GM19193 (cell line): ENCODE measurements around the gene SLC35F4.

Experiments used
- POLR2A ChIP-seq: IDR thresholded peaks from 4 replicates; pipeline ENCODE4 v1.6.1; 2011; ENCODE audit not compliant: insufficient read depth, insufficient read length; ENCODE audit errors: extremely low read depth

The SLC35F4 gene

DNA sequence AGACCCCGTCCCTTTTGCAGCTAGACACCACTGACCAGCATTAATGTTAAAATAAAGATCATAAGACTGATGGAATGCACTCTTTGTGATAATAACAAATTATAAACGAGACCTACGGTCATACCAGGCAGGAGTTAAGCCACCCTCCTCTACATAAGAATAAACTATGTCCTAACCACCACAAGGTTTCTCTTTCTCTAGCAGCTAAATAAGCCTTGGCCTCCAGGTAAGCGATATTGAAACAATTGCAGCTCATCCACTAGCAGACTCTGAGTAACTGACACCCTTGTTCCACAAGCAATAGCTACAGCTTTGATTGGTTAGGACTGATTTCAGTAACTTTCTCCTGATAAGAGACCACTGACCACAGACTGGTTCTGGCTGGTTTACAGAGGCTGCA lies 228.0 kb downstream of the SLC35F4 start:
- no peak for TF ChIP-seq POLR2A

DNA sequence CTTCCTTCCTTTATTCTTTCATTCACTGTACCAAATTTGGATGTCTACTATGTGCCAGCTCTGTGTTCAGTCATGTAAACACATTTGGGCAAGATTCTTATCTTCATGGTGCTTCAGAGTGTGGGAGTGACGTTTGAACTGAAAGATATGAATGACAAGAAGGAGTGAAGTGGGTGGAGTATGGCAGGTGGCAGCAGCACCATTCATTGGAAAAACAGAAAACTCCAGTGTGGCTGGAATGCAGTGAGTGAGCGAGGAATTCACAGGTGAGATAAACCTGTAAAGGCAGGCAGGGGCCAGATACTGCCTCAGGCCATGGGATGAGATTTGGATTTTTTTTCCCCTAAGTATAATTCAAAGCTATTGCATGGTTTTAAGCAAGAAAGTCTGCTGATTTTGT lies 231.6 kb downstream of the SLC35F4 start:
- no peak for TF ChIP-seq POLR2A

DNA sequence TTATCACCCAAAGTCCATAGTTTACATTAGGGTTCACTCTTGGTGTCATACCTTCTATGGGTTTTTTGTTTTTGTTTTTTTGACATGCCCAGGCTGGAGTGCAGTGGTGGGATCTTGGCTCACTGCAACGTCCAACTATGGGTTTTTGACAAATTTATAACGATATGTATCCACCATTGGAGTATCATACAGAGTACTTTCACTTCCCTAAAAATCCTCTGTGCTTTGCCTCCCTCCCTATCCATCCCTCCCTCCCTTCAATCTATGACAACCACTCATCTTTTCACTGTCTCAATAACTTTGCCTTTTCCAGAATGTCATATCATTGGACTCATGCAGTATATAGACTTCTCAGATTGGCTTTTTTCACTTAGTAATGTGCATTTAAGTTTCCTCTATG lies 233.2 kb downstream of the SLC35F4 start:
- TF ChIP-seq POLR2A: no peak

DNA sequence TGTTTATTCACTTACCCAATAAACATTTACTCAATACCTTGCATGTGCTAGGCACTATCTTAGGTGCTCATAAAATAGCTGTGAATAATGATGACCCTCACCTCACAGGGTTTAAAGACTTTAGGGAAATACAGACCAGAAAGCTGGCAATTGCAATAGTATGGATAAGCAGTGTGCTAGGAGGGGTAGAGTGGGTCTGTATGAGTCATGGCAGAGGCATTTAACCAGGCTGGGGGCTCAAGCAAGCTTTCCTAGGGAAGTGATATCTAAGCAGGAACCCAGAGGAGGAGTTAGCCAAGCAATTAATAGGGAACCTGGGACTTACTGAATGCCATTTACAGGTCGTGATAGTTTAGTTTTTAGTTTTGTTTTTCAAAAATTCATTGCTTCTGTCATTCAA lies 248.4 kb downstream of the SLC35F4 start:
- no peak for TF ChIP-seq POLR2A

DNA sequence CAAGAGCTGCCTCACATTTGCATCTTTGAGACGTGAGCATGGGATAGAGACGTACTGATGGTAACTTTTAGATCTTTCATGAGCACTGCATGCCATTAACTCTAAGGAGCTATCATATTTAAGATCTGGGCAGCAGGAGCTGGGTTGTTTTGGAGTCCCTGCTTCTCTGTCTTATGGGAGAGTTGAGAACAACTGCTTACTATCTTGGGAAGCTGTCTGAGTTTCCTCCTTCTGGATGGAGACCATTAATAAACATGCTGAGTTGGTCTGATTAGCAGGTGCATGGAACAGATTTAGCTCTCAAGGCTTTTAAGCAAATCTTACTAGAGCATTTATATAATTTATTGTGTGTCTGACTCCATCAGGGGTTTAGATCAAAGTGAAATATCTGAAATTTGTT lies 252.9 kb downstream of the SLC35F4 start:
- no peak for TF ChIP-seq POLR2A

DNA sequence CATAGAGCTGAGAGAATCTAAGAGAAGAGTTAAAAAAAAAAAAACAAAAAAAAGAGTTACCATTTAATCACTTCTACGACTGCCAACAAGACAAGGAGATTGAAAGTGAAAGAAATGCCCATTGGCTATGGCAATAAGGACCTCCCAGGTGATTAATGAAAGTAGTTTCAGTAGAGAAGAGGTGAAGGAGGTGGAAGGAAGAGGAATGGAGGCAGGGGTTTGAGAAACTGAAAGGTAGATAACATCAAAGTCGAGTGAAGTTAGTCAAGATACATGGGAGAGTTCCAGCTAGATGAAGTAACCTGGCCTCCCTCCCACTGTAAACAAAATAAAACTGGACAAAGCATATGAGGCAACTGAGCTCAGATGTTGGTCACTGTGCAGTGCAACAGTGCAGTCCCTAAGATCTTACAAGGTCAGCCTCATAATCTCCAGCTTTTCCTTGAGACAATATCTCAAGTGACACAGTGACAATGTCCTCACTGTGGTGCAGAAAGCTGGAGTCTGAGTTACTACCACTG lies 254.3 kb downstream of the SLC35F4 start:
- TF ChIP-seq POLR2A: no peak

DNA sequence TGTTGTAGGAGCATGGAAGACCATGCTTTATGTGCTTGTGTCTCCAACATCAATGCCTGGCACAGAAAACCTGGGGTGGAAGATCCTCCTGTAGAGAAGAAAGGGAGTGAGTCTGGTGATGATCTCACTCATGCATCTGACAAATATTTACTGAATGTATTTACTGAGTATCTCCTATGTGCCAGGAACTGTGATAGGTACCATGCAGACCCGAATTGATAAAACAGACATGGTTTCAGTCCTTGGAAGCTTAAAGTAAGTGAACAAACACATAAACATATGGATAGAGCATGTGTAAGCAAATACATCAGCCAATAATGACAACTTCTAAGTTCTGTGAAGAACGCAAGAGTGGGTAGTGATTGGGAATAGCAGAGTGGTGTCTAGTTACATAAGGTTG lies 255.3 kb downstream of the SLC35F4 start:
- no peak for TF ChIP-seq POLR2A

DNA sequence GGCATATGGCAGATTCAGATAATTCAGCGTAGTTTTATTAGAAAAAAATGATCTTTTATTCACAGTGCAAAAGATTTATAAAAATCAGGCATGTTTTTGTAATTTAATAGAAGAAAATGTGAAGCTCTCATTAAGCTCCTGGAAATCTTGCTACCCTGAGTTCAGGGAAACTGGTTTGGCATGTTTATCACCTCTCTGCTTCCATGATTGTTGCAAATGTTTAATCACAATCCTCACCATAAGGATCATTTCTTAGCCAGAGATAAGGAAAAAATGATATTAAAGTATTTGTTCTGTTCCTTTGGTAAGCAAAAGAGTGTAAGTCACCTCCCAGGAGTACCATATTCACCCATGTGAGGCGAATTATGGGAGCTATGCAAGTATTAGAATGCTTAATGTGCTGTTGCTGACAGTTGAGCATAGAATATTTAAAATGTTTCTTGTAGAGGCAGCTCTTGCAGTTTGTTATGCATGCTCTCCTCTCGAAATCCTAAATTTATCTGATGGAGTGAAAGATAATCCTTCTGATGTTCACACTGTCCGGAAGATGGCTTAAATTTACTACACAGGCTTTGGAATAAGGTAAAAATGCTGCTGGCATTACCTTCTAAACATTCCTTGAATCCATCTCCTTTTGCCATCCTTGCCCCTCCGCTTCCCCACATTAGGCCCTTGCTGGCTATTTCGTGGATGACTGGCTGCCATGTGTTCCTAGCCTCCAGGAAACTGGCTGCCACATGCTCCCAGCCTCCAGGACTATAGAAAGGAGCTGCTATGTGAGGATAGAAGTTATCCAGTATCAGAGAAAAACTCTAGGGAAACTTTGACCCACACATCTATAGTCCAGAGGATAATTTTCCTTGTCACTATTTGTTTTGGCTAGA lies 256.5 kb downstream of the SLC35F4 start:
- no peak for TF ChIP-seq POLR2A

DNA sequence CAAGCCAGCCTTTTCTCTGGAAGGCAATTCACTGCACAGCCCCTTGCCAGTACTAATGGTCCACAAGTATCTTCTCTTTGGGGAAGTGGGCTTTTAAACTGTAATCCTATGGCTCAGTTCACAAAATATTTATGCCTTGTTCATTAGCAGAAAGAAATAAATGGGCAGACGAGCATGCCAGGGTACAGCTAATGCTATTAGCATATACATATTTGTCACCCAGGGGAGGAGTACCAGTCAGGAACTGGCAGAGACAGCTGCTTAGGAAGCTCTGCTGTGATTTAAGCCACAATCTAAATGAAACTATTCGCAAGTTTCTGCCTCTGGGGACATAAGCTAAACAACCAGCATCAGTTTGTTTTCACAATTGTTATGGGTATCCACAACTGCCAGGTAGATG lies 258.8 kb downstream of the SLC35F4 start:
- no peak for TF ChIP-seq POLR2A

DNA sequence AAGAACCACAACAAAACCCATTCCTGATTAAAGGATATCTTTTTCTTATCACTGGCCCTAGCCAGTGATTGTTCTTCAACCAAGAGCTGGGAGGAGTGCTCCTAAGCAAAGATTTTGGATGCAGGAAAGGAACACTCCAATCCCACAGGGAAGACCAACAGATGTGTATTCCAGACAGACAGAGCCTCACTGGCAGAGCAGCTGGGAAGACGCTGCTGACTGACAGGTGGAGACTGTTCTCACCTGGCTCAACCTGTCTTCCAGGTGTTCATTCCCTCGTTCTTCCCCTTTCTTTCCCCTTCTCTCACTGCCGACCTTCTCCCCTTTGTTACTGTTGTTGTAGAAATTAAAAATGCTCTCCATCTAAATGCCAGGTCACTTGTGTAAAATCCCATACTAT lies 282.5 kb downstream of the SLC35F4 start:
- TF ChIP-seq POLR2A: no peak

DNA sequence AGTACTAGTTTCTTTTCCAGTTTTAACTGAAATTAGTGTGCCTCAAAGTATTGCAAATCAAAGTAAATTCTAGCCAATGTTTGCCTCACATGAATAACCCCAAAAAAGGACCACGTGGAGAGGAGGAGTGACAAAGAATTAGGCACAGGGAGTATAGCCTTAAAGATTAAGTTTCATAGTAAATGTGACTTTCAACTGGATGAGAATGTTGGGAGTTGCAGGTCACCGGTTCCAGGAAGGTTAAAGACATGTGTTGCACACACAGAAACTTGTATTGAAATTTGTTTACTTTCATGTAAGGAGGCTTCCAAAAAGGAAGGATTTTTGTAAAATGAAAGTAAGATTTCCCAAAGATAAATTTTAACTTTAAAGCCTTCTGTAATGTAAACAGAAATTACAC lies 283.1 kb downstream of the SLC35F4 start:
- TF ChIP-seq POLR2A: no peak

DNA sequence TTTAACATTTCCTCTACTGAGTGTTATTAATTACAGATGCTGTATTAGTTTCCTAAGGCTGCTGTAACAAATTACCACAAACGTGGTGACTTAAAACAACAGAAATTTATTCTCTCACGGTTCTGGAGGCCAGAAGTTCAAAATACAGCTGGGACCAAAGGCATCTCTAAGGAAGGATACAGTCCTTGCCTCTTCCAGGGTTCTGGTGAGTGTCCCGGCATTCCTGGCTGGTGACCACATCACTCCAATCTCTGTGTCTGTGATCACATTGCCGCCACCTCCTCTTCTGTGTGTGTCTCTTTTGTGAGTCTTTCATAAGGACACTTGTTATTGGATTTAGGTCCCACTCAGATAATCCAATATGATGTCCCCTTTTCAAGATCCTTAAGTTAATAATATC lies 287.1 kb downstream of the SLC35F4 start:
- no peak for TF ChIP-seq POLR2A

DNA sequence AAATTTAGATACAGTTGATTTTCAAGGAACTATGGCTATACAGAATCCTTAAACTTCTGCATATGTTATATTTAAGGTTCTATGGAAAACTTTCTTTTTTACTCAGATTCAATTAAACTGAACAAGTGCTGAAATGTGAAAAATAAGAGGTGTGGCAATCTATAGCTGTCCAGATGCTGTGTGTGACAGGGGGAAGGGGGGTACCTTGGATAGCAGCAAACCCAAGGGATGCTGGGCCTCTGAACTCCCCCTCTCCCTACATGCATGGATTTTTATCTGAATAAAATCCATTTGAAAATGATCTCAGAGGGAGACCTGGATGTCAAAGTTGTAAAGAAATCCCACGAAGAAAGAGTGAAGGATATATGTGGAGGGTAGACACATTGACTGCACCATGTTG lies 289.4 kb downstream of the SLC35F4 start:
- TF ChIP-seq POLR2A: no peak

DNA sequence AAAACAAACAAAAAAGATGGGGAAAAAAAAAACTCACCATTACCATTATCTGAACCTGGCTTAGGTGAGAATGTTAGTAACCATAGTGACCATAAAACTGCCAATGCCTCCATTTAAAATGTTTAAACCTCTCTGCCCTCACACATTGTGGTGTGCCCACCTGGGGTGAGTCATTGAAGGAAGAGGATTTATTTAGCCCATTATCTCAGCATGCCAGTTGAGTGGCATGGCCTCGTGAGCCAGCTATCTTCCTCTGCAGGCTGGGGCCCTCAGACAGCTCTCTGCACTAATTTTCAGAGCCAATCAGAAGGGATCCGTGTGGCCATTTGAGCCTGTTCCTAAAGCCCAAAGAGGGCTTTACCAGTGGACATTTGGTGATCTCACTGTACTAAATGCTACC lies 290.4 kb downstream of the SLC35F4 start:
- TF ChIP-seq POLR2A: no peak

DNA sequence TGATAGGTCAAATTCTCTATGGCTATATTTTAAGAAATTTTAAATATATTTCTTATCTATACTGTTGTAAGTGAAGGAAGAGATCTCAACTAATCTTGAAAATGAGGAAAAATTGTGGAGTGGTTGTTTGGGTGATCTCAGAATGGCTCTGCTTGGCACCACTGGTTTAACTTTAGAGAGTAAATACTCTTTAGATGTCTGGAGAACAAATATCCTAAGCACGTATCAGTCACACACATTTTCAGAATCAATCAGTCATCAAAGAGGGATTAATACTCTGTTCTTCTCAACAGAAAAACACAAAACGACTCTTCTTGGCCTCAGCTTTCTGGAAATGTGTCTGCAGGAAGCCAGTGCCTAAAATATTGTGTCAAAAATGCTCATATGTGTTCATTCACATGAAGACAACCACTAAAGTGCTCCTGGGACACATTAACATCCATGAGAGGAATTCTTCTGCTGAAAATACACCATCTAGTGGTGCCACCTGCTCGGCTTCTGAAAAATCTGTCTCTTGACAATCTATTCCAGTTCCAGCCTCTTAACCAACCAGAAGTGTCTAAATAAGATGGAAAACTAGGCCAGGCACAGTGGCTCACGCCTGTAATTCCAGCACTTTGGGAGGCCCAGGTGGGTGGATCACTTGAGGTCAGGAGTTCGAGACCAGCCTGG lies 291.1 kb downstream of the SLC35F4 start:
- no peak for TF ChIP-seq POLR2A

DNA sequence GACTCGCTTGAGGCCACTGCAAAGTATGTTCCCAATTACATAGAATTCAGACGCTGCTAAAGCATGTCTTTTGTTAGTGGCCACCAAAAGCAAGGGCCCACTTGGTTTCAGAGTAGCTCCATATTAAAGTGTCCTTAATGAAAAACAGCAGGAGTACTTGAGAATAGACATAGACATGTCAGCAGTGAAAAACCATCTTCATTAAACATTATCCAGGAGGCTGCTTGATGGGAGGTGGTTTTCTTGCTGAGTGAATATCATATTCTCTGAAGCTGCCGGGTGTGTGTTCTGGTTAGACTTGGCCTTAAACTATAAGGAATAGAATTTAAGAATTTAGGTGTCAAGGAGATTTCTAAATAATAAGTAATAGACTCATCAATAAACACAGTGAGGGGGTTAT lies 292.7 kb downstream of the SLC35F4 start:
- no peak for TF ChIP-seq POLR2A
